GM12878 (cell line): ENCODE measurements around the gene SLFN5. TPM values are rescaled to one million over a fixed set of nuclear protein-coding genes. Genes with fewer than 3 reads are reported as not detected.

Experiments used
- ATAC-seq: fragments of 200-7000 bp; cut with Tn5 transposase; 3 replicates; pipeline ENCODE4 v1.9.1; 2020; ENCODE audit warnings: mild to moderate bottlenecking, moderate library complexity
- BruUV-seq: library from RNA; stranded (reverse); fragments of 400-500 nt; replicated peaks from 2 replicates; lab custom pipeline; 2021; lab: Mats Ljungman, UMichigan
- CTCF ChIA-PET: fragments of 300-600 bp; sonication (Branson Sonifier 250); formaldehyde crosslinking; extraction: SDS; loops from one replicate; lab custom pipeline; 2021; ENCODE audit warnings: inconsistent platforms; lab: Yijun Ruan, JAX
- POLR2A ChIA-PET: fragments of 350-600 bp; formaldehyde crosslinking; extraction: SDS; loops from one replicate; lab custom pipeline; 2021; ENCODE audit warnings: inconsistent platforms; lab: Charles Lee
- RAD21 ChIA-PET: fragments of 300-600 bp; sonication (Branson Sonifier 250); formaldehyde crosslinking; loops from one replicate; lab custom pipeline; 2023; ENCODE audit warnings: antibody characterized with exemption; ENCODE audit not compliant: unreplicated experiment; lab: Charles Lee
- SMC1A ChIA-PET: fragments of 300-600 bp; sonication (Branson Sonifier 250); formaldehyde crosslinking; loops from one replicate; lab custom pipeline; 2023; ENCODE audit not compliant: unreplicated experiment, uncharacterized antibody; lab: Charles Lee
- DNase-seq: peaks from one replicate; pipeline ENCODE4 v3.0.0-alpha.2; 2011; ENCODE audit warnings: low read depth, low spot score
- FAIRE-seq: peaks from 3 replicates; lab custom pipeline; 2011; peaks lifted over from hg19 to GRCh38; lab: Jason Lieb, UNC
- H2AFZ ChIP-seq: 2 replicates; pipeline ENCODE4 v1.6.0; 2011; ENCODE audit warnings: low read depth, low read length, control low read depth; ENCODE audit not compliant: control insufficient read depth
- H3K27ac ChIP-seq: 2 replicates; pipeline ENCODE4 v1.5.1; 2011; ENCODE audit warnings: control low read depth; ENCODE audit not compliant: control insufficient read depth, insufficient read depth
- H3K27me3 ChIP-seq, 2 experiments: replicated peaks in 1 of 2; 2 replicates each; pipeline versions ENCODE4 v1.6.0 to v1.6.1; 2011; ENCODE audit warnings: low read length in 1 of 2; ENCODE audit not compliant: control insufficient read depth in 2 of 2, insufficient read depth in 2 of 2
- H3K36me3 ChIP-seq, 2 experiments: 2 replicates each; pipeline ENCODE4 v1.5.1; 2011; ENCODE audit warnings: low read length in 1 of 2; ENCODE audit not compliant: control insufficient read depth in 2 of 2, insufficient read depth in 2 of 2
- H3K4me1 ChIP-seq: 2 replicates; pipeline ENCODE4 v1.6.1; 2011; ENCODE audit warnings: mild to moderate bottlenecking, low read length, moderate library complexity, mixed read lengths; ENCODE audit not compliant: control insufficient read depth, insufficient read depth
- H3K4me2 ChIP-seq: 2 replicates; pipeline ENCODE4 v1.6.0; 2011; ENCODE audit warnings: control low read depth; ENCODE audit not compliant: control insufficient read depth, insufficient read depth
- H3K4me3 ChIP-seq: fragments of 200-600 bp; sonication (generic); 2 replicates; pipeline ENCODE4 v1.5.1; 2016
- H3K79me2 ChIP-seq: 2 replicates; pipeline ENCODE4 v1.6.0; 2011; ENCODE audit warnings: low read length; ENCODE audit not compliant: control insufficient read depth, insufficient read depth
- H3K9ac ChIP-seq: 2 replicates; pipeline ENCODE4 v1.8.0; 2011; ENCODE audit warnings: low read length, control low read depth, mixed read lengths; ENCODE audit not compliant: control insufficient read depth, insufficient read depth
- H3K9me3 ChIP-seq: replicated peaks from 3 replicates; pipeline ENCODE4 v1.5.1; 2011; ENCODE audit warnings: mild to moderate bottlenecking, low read length; ENCODE audit not compliant: control insufficient read depth, insufficient read depth
- H4K20me1 ChIP-seq: 2 replicates; pipeline ENCODE4 v1.6.0; 2011; ENCODE audit not compliant: control insufficient read depth, insufficient read depth
- CBFB ChIP-seq: IDR thresholded peaks from 2 replicates; pipeline ENCODE4 v1.6.1; 2016; ENCODE audit warnings: antibody characterized with exemption, low read depth
- CHD4 ChIP-seq: fragments of 200-600 bp; sonication (generic); IDR thresholded peaks from 2 replicates; pipeline ENCODE4 v1.6.1; 2016; ENCODE audit warnings: mild to moderate bottlenecking
- CREB1 ChIP-seq: IDR thresholded peaks from 2 replicates; pipeline ENCODE4 v1.6.1; 2012; ENCODE audit warnings: low read depth, mild to moderate bottlenecking, inconsistent platforms
- FOXK2 ChIP-seq: fragments of 450-650 bp; IDR thresholded peaks from 2 replicates; pipeline ENCODE4 v1.6.1; 2017; ENCODE audit warnings: mild to moderate bottlenecking, moderate library complexity
- FOXM1 ChIP-seq: IDR thresholded peaks from 2 replicates; pipeline ENCODE4 v1.6.1; 2012; ENCODE audit warnings: low read depth, mild to moderate bottlenecking, inconsistent platforms, low read length, moderate library complexity
- HCFC1 ChIP-seq: fragments of 150-350 bp; IDR thresholded peaks from 2 replicates; pipeline ENCODE4 v1.6.1; 2014; ENCODE audit warnings: low read length
- KAT2A ChIP-seq: conservative IDR thresholded peaks from 2 replicates; pipeline ENCODE4 v1.6.1; 2011; ENCODE audit warnings: low read depth, low read length; ENCODE audit not compliant: control insufficient read depth
- KDM1A ChIP-seq: fragments of 200-600 bp; sonication (generic); IDR thresholded peaks from 2 replicates; pipeline ENCODE4 v1.6.1; 2016; ENCODE audit warnings: borderline replicate concordance
- LARP7 ChIP-seq: fragments of 450-650 bp; IDR thresholded peaks from 2 replicates; pipeline ENCODE4 v1.6.1; 2017; ENCODE audit warnings: mild to moderate bottlenecking
- NBN ChIP-seq: fragments of 450-650 bp; IDR thresholded peaks from 2 replicates; pipeline ENCODE4 v1.6.1; 2016
- PAX5 ChIP-seq: IDR thresholded peaks from 2 replicates; pipeline ENCODE4 v1.6.1; 2011; ENCODE audit warnings: low read depth, low read length, borderline replicate concordance
- PAX8 ChIP-seq: fragments of 450-650 bp; IDR thresholded peaks from 2 replicates; pipeline ENCODE4 v1.6.1; 2017; ENCODE audit warnings: mild to moderate bottlenecking, moderate library complexity
- POLR2AphosphoS5 ChIP-seq: IDR thresholded peaks from 2 replicates; pipeline ENCODE4 v1.6.1; 2011; ENCODE audit warnings: mild to moderate bottlenecking, low read length, inconsistent platforms
- RFX5 ChIP-seq: IDR thresholded peaks from 2 replicates; pipeline ENCODE4 v1.6.1; 2011; ENCODE audit warnings: low read depth, low read length, improper control_type of control experiment
- SIX5 ChIP-seq: IDR thresholded peaks from 2 replicates; pipeline ENCODE4 v1.6.1; 2011; ENCODE audit warnings: mild to moderate bottlenecking, low read depth, low read length, moderate library complexity; ENCODE audit not compliant: severe bottlenecking
- STAT3 ChIP-seq: IDR thresholded peaks from 2 replicates; pipeline ENCODE4 v1.6.1; 2011; ENCODE audit warnings: low read depth, low read length, improper control_type of control experiment
- WGBS: methylation state at CpG from one replicate; pipeline ENCODE4 v1.1.6; 2016; ENCODE audit warnings: low lambda C conversion rate; ENCODE audit not compliant: insufficient replicate concordance, insufficient coverage; ENCODE audit errors: missing lambda C conversion rate; 5-methylcytosine and 5-hydroxymethylcytosine counted together
- in situ Hi-C: fragments of 300-500 bp; cut with MboI; formaldehyde crosslinking; loops from 9 replicates; pipeline ENCODE4 v1.14.3; 2018; ENCODE audit warnings: mixed read lengths
- intact Hi-C: fragments of 100-400 bp; cut with micrococcal nuclease; formaldehyde crosslinking; loops from one replicate; pipeline ENCODE4 v1.14.2; 2022; ENCODE audit not compliant: unreplicated experiment
- polyA plus RNA-seq, 11 experiments: library from polyadenylated mRNA; depleted of rRNA in 4 of 11; unstranded in 6 of 11; stranded (reverse) in 5 of 11; fragments of >200 nt; fragmentation: Nextera tagmentation in 4 of 11; fragmentation: Illumina TruSeq in 1 of 11; extraction: Ambion mirVana in 4 of 11; extraction: Trizol in 1 of 11; gene quantifications; 1 replicate in 1 of 11; 2 replicates in 10 of 11; pipeline versions ENCODE4 v1.2.1 to v1.2.3, GENCODE V29; 2011 to 2016; ENCODE audit warnings: inconsistent platforms in 2 of 11, missing spikeins in 2 of 11, low read depth in 1 of 11
- total RNA-seq, 4 experiments: library from RNA; depleted of rRNA in 3 of 4; stranded (reverse); fragments of >200 nt in 3 of 4; fragmentation: Illumina TruSeq in 1 of 4; extraction: Trizol in 1 of 4; gene quantifications; 2 replicates each; pipeline versions ENCODE4 v1.2.1 to v1.2.3, GENCODE V29; 2013 to 2021
- TF ChIP-seq, protein P1 (sequence below): fragments of 450-650 bp; IDR thresholded peaks from 2 replicates; pipeline ENCODE4 v1.6.1; 2016; ENCODE audit warnings: mild to moderate bottlenecking, moderate library complexity, borderline replicate concordance

Gene SLFN5
- total and polyA plus RNA-seq, 10 of the 15 experiments (the other 5 are each of a cell fraction or from before 2014, with no cell fraction given): 0.19 to 2.1 (median 1.3) TPM

- DNase-seq (no peak), ATAC-seq (no peak), FAIRE-seq (no peak)
- ChIA-PET SMC1A (interaction anchor here (0.6 to 9.1 kb wide), 5 partner anchors 12 to 222 kb away, joined by 3 to 251 read pairs (median 3); partner anchors contain the start of gene SLFN12L), RAD21 (interaction anchor here (0.8 to 5.9 kb wide), 5 partner anchors 54 to 222 kb away, joined by 3 to 171 read pairs (median 15); partner anchors contain the start of gene SLFN12L), POLR2A (interaction anchor here (1.4 kb wide), 1 partner anchor 220 kb away, joined by 4 read pairs; no protein-coding TSS in a partner anchor), CTCF (interaction anchor here (1.6 to 6.7 kb wide), 3 partner anchors 140 to 239 kb away, joined by 3 to 321 read pairs (median 7); partner anchors contain the start of gene SLFN12L)
- in situ Hi-C loops: loop anchor here (5.0 kb wide), 2 partner anchors 223 to 433 kb away; partner anchors contain the start of gene SLFN12L
- no peaks in the 10 kb centered on the region for H3K36me3 ChIP-seq
- H2AFZ ChIP-seq: no peak overlapping the region
- no peaks in the 10 kb centered on the region for H3K27me3 ChIP-seq
- H3K79me2 ChIP-seq: no peaks in the 10 kb centered on the region
- 88% methylated on average over 9 of the region's 9 CpGs for WGBS
- TF ChIP-seq POLR2AphosphoS5 (no peak), KAT2A (no peak), PAX8 (no peak), CHD4 (no peak), KDM1A (no peak), HCFC1 (no peak), FOXK2 (no peak), PAX5 (no peak), NBN (no peak), CBFB (no peak), STAT3 (no peak), FOXM1 (no peak), LARP7 (no peak), RFX5 (no peak), SIX5 (no peak), CREB1 (no peak)
- TF ChIP-seq, protein P1, sequence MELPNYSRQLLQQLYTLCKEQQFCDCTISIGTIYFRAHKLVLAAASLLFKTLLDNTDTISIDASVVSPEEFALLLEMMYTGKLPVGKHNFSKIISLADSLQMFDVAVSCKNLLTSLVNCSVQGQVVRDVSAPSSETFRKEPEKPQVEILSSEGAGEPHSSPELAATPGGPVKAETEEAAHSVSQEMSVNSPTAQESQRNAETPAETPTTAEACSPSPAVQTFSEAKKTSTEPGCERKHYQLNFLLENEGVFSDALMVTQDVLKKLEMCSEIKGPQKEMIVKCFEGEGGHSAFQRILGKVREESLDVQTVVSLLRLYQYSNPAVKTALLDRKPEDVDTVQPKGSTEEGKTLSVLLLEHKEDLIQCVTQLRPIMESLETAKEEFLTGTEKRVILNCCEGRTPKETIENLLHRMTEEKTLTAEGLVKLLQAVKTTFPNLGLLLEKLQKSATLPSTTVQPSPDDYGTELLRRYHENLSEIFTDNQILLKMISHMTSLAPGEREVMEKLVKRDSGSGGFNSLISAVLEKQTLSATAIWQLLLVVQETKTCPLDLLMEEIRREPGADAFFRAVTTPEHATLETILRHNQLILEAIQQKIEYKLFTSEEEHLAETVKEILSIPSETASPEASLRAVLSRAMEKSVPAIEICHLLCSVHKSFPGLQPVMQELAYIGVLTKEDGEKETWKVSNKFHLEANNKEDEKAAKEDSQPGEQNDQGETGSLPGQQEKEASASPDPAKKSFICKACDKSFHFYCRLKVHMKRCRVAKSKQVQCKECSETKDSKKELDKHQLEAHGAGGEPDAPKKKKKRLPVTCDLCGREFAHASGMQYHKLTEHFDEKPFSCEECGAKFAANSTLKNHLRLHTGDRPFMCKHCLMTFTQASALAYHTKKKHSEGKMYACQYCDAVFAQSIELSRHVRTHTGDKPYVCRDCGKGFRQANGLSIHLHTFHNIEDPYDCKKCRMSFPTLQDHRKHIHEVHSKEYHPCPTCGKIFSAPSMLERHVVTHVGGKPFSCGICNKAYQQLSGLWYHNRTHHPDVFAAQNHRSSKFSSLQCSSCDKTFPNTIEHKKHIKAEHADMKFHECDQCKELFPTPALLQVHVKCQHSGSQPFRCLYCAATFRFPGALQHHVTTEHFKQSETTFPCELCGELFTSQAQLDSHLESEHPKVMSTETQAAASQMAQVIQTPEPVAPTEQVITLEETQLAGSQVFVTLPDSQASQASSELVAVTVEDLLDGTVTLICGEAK: no peak
- H3K4me1 ChIP-seq: peaks cover 9% of the 10 kb centered on the region
- no peak overlapping the region for H3K27ac ChIP-seq
- intact Hi-C loops: no loop called here
- H3K4me3 ChIP-seq: no peak overlapping the region
- no peak overlapping the region for H3K9ac ChIP-seq
- H4K20me1 ChIP-seq: no peaks in the 10 kb centered on the region
- H3K9me3 ChIP-seq: no peaks in the 10 kb centered on the region
- no TSS peak for BruUV-seq
- no peak overlapping the region for H3K4me2 ChIP-seq
These were observed 71.7 kb downstream of the SLFN5 start for GRCh38 chr17:35314415-35315216.
